ENCODE results near the gene MIDN.

MIDN gene

DNA sequence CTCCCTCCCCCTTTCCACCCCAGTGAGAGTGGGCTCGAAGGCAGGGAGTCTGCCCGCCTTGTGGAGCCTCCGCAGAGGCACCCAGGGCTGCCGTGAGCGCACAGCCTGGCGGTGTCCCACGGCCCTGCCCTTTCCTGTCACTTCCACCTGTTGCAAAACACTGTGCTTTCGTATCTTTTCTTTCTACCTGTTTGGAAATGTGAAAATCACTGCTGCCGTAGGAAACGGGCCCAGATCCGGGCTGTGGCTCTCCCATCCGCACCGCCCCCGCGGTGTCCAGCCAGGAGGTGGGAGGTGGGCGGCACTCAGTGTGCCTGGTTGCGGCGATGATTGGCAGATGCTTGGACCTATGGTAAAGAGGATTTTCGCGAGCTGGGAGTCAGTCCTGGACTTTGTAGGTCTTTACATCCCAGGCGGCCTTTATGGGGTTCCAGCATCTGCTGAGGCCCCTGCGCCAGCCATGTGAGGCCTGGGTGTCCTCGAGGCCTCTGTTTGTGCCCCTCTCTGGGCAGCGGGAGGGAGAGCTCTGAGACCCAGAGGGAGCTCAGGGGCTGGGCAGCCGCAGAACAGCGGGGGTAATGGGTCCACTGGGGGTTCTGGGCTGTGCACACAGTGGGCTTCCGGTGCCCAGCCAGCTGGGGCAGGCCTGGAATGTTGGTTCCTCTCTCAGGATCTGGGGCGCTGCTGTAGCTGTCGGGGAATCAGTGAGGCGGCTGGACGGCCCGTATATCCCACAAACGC is 36.7 kb upstream of the MIDN start (continued):
- TF ChIP-seq ZNF184 (tag by site-specific recombination; IDR thresholded peaks at IDR 0.05) (no peak), ZBTB20 (tag by site-specific recombination; IDR thresholded peaks at IDR 0.05) (no peak), ZNF350 (tag by site-specific recombination; IDR thresholded peaks at IDR 0.05) (no peak), ZNF266 (tag by site-specific recombination; IDR thresholded peaks at IDR 0.05; ENCODE audit: low read depth) (no peak), KLF16 (tag by site-specific recombination; IDR thresholded peaks at IDR 0.05) (no peak)
- TF ChIP-seq, protein P1, sequence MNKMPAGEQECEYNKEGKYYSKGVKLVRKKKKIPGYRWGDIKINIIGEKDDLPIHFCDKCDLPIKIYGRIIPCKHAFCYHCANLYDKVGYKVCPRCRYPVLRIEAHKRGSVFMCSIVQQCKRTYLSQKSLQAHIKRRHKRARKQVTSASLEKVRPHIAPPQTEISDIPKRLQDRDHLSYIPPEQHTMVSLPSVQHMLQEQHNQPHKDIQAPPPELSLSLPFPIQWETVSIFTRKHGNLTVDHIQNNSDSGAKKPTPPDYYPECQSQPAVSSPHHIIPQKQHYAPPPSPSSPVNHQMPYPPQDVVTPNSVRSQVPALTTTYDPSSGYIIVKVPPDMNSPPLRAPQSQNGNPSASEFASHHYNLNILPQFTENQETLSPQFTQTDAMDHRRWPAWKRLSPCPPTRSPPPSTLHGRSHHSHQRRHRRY (tag by site-specific recombination; IDR thresholded peaks at IDR 0.05) = no peak

- peak overlapping the region; percentile 51 for H3K27ac ChIP-seq (ENCODE audit: extremely low read depth, low read depth, low read length)
- H3K9me3 ChIP-seq (ENCODE audit: control insufficient read depth, insufficient read depth, low read depth, low read length) = no peaks in the 10 kb centered on the region
- peaks cover 18 to 37% of the 10 kb centered on the region in 2 experiments; a peak in 2 of 3 replicates for H3K36me3 ChIP-seq (ENCODE audit: control insufficient read depth in 2 of 2, insufficient read depth in 1 of 2, low read length in 2 of 2)
- H3K4me1 ChIP-seq (ENCODE audit: control insufficient read depth, insufficient read depth, low read length) = peaks cover 12% of the 10 kb centered on the region; the same call in 1 of the 2 replicates
- no peak overlapping the region for H3K4me3 ChIP-seq (ENCODE audit: low read depth, low read length)
- ChIA-PET CTCF (interaction anchor here (1.0 to 2.2 kb wide), 3 partner anchors 9 to 100 kb away, joined by 4 to 8 read pairs (median 5); no protein-coding TSS in a partner anchor), POLR2A (interaction anchor here (0.7 to 2.3 kb wide), 2 partner anchors 55 to 56 kb away, joined by 4 to 18 read pairs; partner anchors contain the start of gene CIRBP)
- 0 out of 2 replicates have a peak, but pooled peaks have one; percentile 16 for TF ChIP-seq OSR2 (tag by site-specific recombination; IDR thresholded peaks at IDR 0.05)
- 0 out of 2 replicates have a peak, but pooled peaks have one; percentile 27 for TF ChIP-seq ZEB2 (tag by site-specific recombination; IDR thresholded peaks at IDR 0.05)
- 0 out of 2 replicates have a peak, but pooled peaks have one; percentile 6 for TF ChIP-seq ZBTB48 (tag by site-specific recombination; IDR thresholded peaks at IDR 0.05)
- TF ChIP-seq MYNN (tag by site-specific recombination; IDR thresholded peaks at IDR 0.05; ENCODE audit: borderline replicate concordance) = no peak
- peak; percentile 30; the same call in 1 of the 2 replicates for TF ChIP-seq FEZF1 (tag by site-specific recombination; IDR thresholded peaks at IDR 0.05)
- TF ChIP-seq ZFHX2 (tag by site-specific recombination; conservative IDR thresholded peaks at IDR 0.05) = peak; percentile 25; the same call in 1 of the 2 replicates
- peak; percentile 43 for TF ChIP-seq ZNF341 (tag by site-specific recombination; IDR thresholded peaks at IDR 0.05; ENCODE audit: low read depth)
- TF ChIP-seq TSHZ1 (tag by site-specific recombination; IDR thresholded peaks at IDR 0.05; ENCODE audit: borderline replicate concordance) = no peak
- TF ChIP-seq ZBTB17 (tag by site-specific recombination; IDR thresholded peaks at IDR 0.05) = peak; percentile 53
- TF ChIP-seq, protein P2, sequence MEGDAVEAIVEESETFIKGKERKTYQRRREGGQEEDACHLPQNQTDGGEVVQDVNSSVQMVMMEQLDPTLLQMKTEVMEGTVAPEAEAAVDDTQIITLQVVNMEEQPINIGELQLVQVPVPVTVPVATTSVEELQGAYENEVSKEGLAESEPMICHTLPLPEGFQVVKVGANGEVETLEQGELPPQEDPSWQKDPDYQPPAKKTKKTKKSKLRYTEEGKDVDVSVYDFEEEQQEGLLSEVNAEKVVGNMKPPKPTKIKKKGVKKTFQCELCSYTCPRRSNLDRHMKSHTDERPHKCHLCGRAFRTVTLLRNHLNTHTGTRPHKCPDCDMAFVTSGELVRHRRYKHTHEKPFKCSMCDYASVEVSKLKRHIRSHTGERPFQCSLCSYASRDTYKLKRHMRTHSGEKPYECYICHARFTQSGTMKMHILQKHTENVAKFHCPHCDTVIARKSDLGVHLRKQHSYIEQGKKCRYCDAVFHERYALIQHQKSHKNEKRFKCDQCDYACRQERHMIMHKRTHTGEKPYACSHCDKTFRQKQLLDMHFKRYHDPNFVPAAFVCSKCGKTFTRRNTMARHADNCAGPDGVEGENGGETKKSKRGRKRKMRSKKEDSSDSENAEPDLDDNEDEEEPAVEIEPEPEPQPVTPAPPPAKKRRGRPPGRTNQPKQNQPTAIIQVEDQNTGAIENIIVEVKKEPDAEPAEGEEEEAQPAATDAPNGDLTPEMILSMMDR (tag by site-specific recombination; IDR thresholded peaks at IDR 0.05) = no peak
- 0 out of 2 replicates have a peak, but pooled peaks have one; percentile 23 for TF ChIP-seq ZBTB20 (tag by site-specific recombination; IDR thresholded peaks at IDR 0.05)
- no peak for TF ChIP-seq ZNF580 (tag by site-specific recombination; IDR thresholded peaks at IDR 0.05)
- no peak for TF ChIP-seq ZSCAN30 (tag by site-specific recombination; IDR thresholded peaks at IDR 0.05)
- peak; percentile 79 for TF ChIP-seq ZNF660 (tag by site-specific recombination; IDR thresholded peaks at IDR 0.05)
- TF ChIP-seq SP2 (tag by site-specific recombination; IDR thresholded peaks at IDR 0.05) = peak; percentile 52
- TF ChIP-seq, protein P1 (tag by site-specific recombination; IDR thresholded peaks at IDR 0.05) = no peak
- TF ChIP-seq, protein P3, sequence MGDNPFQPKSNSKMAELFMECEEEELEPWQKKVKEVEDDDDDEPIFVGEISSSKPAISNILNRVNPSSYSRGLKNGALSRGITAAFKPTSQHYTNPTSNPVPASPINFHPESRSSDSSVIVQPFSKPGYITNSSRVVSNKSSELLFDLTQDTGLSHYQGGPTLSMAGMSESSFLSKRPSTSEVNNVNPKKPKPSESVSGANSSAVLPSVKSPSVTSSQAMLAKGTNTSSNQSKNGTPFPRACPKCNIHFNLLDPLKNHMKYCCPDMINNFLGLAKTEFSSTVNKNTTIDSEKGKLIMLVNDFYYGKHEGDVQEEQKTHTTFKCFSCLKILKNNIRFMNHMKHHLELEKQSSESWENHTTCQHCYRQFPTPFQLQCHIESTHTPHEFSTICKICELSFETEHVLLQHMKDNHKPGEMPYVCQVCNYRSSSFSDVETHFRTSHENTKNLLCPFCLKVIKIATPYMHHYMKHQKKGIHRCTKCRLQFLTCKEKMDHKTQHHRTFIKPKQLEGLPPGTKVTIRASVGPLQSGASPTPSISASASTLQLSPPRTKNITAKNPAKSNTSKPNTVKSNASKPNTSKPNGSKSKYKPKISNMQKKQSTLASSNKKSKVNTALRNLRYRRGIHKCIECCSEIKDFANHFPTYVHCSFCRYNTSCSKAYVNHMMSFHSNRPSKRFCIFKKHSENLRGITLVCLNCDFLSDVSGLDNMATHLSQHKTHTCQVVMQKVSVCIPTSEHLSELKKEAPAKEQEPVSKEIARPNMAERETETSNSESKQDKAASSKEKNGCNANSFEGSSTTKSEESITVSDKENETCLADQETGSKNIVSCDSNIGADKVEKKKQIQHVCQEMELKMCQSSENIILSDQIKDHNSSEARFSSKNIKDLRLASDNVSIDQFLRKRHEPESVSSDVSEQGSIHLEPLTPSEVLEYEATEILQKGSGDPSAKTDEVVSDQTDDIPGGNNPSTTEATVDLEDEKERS (tag by site-specific recombination; IDR thresholded peaks at IDR 0.05) = no peak
- TF ChIP-seq ZBTB8A (tag by site-specific recombination; IDR thresholded peaks at IDR 0.05) = peak; percentile 45; the same call in 1 of the 2 replicates
Measured at GRCh38 chr19:1213391-1214286, 34.7 kb upstream of the MIDN start.
